Measurements from ENCODE around the gene MZT1. TPM values are rescaled to one million over a fixed set of nuclear protein-coding genes. Genes with fewer than 3 reads are reported as not detected.
A peak's percentile ranks its signal among the peaks of the same experiment; 100 is the strongest.

The MZT1 gene
- total RNA-seq, 1 experiment from 2014 or later = 21.3 TPM

DNA sequence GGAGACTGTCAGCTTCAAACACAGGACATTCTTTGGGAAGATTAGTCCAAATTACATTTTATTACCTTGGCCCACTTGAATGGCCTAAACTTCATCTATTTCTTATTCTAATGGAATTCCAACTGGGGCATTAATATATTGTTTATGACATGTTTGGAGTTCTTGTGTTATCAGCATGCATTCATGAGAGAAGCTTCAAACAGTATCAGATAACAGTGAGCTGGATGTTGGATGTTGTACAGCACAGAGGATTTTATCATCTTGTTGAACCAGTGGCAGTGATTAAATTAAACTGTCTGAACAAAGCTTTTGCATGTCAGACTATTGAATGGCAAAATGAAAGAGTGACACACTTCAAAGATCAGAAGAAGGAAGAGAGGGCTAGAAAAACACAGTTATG is 50.0 kb downstream of the MZT1 start:
- H2BK15ac ChIP-seq (ENCODE audit: low read depth, low read length) = no peak overlapping the region
- no peak overlapping the region for H3K9ac ChIP-seq (ENCODE audit: extremely low read depth, insufficient read length, low read length)
- H2BK5ac ChIP-seq (ENCODE audit: insufficient read length, low read length) = no peak overlapping the region
- no peaks in the 10 kb centered on the region for H3K27me3 Mint-ChIP-seq (ENCODE audit: low read depth)
- peaks cover 0 to 3% of the 10 kb centered on the region in 2 experiments; a peak in 3 of 5 replicates for H3K9me3 Mint-ChIP-seq
- no peak overlapping the region for H3K4me3 Mint-ChIP-seq
- H4K8ac ChIP-seq (replicated peaks; ENCODE audit: insufficient read length, low read depth, low read length) = no peak overlapping the region
- no peak overlapping the region for H4K91ac ChIP-seq (ENCODE audit: insufficient read length, low read depth, low read length)
- no peak overlapping the region for H3K4ac ChIP-seq (ENCODE audit: low read depth, low read length)
- H2BK20ac ChIP-seq (ENCODE audit: low read depth, low read length, poor library complexity, severe bottlenecking) = no peak overlapping the region
- H3K27ac ChIP-seq (ENCODE audit: insufficient read length, low read depth, low read length) = no peak overlapping the region
- no peak for TF ChIP-seq CTCF (conservative IDR thresholded peaks at IDR 0.05)
- no peak overlapping the region for H2BK12ac ChIP-seq (ENCODE audit: insufficient read length, low read depth, low read length)
- H2AK5ac ChIP-seq (ENCODE audit: insufficient read length, low read length) = no peak overlapping the region
- no peak overlapping the region for H4K5ac ChIP-seq (ENCODE audit: insufficient read length, low read depth, low read length)
- H3K4me1 Mint-ChIP-seq = peaks cover 6 to 8% of the 10 kb centered on the region in 2 experiments
- H3K18ac ChIP-seq (ENCODE audit: insufficient read length, low read depth, low read length) = no peak overlapping the region
- H3K56ac ChIP-seq (ENCODE audit: insufficient read length, low read depth, low read length) = no peak overlapping the region
- H3K27me3 ChIP-seq (ENCODE audit: insufficient read depth, low read length) = no peaks in the 10 kb centered on the region
- H3K4me1 ChIP-seq (ENCODE audit: insufficient read depth, low read length) = no peaks in the 10 kb centered on the region
- no peaks in the 10 kb centered on the region for H3K79me1 ChIP-seq (ENCODE audit: insufficient read depth, low read depth, low read length, poor library complexity, severe bottlenecking)
- no peaks in the 10 kb centered on the region for H3K9me3 ChIP-seq (ENCODE audit: control insufficient read depth, low read depth, low read length)
- H3K36me3 Mint-ChIP-seq (ENCODE audit: insufficient read depth in 1 of 3, low read depth in 3 of 3) = no peaks in the 10 kb centered on the region
- H3K4me2 ChIP-seq (ENCODE audit: insufficient read depth, insufficient read length, low read length) = no peak overlapping the region
- peak overlapping the region in 2 of 3 experiments; percentile 52 to 73; a peak in 2 of 7 replicates for H3K27ac Mint-ChIP-seq
- no peak overlapping the region for H3K14ac ChIP-seq (ENCODE audit: insufficient read depth, low read length)
- H3T11ph ChIP-seq (ENCODE audit: low read length) = no peak overlapping the region
- DNase-seq = no peak
- H4K20me1 ChIP-seq (ENCODE audit: control insufficient read depth, insufficient read depth, insufficient read length) = no peaks in the 10 kb centered on the region
- no peak overlapping the region for H2BK120ac ChIP-seq (ENCODE audit: low read depth, low read length, poor library complexity, severe bottlenecking)
- H2AFZ ChIP-seq (ENCODE audit: low read length) = no peak overlapping the region
- no peaks in the 10 kb centered on the region for H3K79me2 ChIP-seq (ENCODE audit: insufficient read depth, low read length)
- no peaks in the 10 kb centered on the region for H3K23me2 ChIP-seq (ENCODE audit: insufficient read length, low read depth, low read length, poor library complexity, severe bottlenecking)
- H3K23ac ChIP-seq (ENCODE audit: insufficient read length, low read depth, low read length) = no peak overlapping the region
